ACC112 (cell line): ENCODE data around the gene TRIM9.

ENCODE experiments used
- H2AFZ ChIP-seq: fragments of 200-600 bp; sonication (generic); one replicate; pipeline ENCODE4 v1.6.0; 2017; ENCODE audit warnings: antibody characterized with exemption, low read length; ENCODE audit not compliant: unreplicated experiment
- H3K27ac ChIP-seq: fragments of 200-600 bp; sonication (generic); 2 replicates; pipeline ENCODE4 v1.5.1; 2014; ENCODE audit warnings: low read depth, mild to moderate bottlenecking, antibody characterized with exemption, low read length, moderate library complexity
- H3K27me3 ChIP-seq: fragments of 200-600 bp; sonication (generic); 2 replicates; pipeline ENCODE4 v1.6.1; 2014; ENCODE audit warnings: mild to moderate bottlenecking, antibody characterized with exemption, low read length, moderate library complexity, mixed read lengths; ENCODE audit not compliant: insufficient read depth
- H3K36me3 ChIP-seq: fragments of 200-600 bp; sonication (generic); 2 replicates; pipeline ENCODE4 v1.6.1; 2016; ENCODE audit warnings: mild to moderate bottlenecking, antibody characterized with exemption, low read length, moderate library complexity, mixed read lengths; ENCODE audit not compliant: insufficient read depth
- H3K4me1 ChIP-seq: fragments of 200-600 bp; sonication (generic); one replicate; pipeline ENCODE4 v1.6.1; 2016; ENCODE audit warnings: low read length, mixed read lengths; ENCODE audit not compliant: insufficient read depth, unreplicated experiment, control insufficient read depth
- H3K4me3 ChIP-seq: fragments of 200-600 bp; sonication (generic); 2 replicates; pipeline ENCODE4 v1.5.1; 2014; ENCODE audit warnings: mild to moderate bottlenecking, low read depth, low read length
- H3K79me2 ChIP-seq: fragments of 200-600 bp; sonication (generic); one replicate; pipeline ENCODE4 v1.6.0; 2016; ENCODE audit warnings: low read length; ENCODE audit not compliant: control insufficient read depth, unreplicated experiment, insufficient read depth

The TRIM9 gene

GRCh38 chr14:51118993-51119392 lies 24.1 kb upstream of the TRIM9 start:
- Histone ChIP-seq H3K36me3 (no peaks in the 10 kb centered on the region), H3K4me1 (peaks cover 23% of the 10 kb centered on the region), H3K4me3 (no peak overlapping the region), H2AFZ (no peak overlapping the region), H3K27ac (no peak overlapping the region), H3K79me2 (no peaks in the 10 kb centered on the region), H3K27me3 (no peaks in the 10 kb centered on the region)

DNA sequence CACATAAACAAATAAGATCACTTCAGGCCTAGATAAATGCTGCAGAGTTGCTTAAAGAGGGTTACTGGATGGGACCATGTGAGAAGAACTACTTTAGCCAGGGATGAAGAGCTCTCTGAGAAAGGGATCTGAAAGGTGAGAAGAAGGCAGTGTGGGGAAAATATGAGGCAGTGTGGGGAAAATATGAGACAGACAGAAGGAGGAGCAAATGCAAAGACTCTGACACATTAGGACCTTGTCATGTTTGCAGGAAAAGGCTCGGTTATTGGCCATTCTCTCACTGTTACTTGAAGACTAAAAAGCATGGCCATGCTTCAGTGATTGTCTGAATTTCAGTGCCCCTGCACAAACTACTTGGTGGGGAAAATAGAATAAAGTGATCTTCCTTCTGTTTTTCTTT lies 22.7 kb upstream of the TRIM9 start:
- Histone ChIP-seq H3K4me3 (no peak overlapping the region), H3K27me3 (no peaks in the 10 kb centered on the region), H3K36me3 (no peaks in the 10 kb centered on the region), H3K27ac (no peak overlapping the region), H2AFZ (no peak overlapping the region), H3K79me2 (no peaks in the 10 kb centered on the region), H3K4me1 (peaks cover 21% of the 10 kb centered on the region)

- Histone ChIP-seq H3K27me3 (no peaks in the 10 kb centered on the region), H3K4me3 (no peak overlapping the region), H3K36me3 (no peaks in the 10 kb centered on the region), H3K79me2 (no peaks in the 10 kb centered on the region), H3K4me1 (peaks cover 12% of the 10 kb centered on the region), H2AFZ (no peak overlapping the region), H3K27ac (no peak overlapping the region)
Measured at GRCh38 chr14:51116682-51117081, 21.8 kb upstream of the TRIM9 start.

GRCh38 chr14:51109651-51110050 lies 14.7 kb upstream of the TRIM9 start:
- H2AFZ ChIP-seq = no peak overlapping the region
- no peaks in the 10 kb centered on the region for H3K36me3 ChIP-seq
- no peaks in the 10 kb centered on the region for H3K4me1 ChIP-seq
- no peak overlapping the region for H3K27ac ChIP-seq
- peaks cover 7% of the 10 kb centered on the region; the same call in 1 of the 2 replicates for H3K27me3 ChIP-seq
- H3K79me2 ChIP-seq = no peaks in the 10 kb centered on the region
- no peak overlapping the region for H3K4me3 ChIP-seq

- peaks cover 11% of the 10 kb centered on the region; the same call in 1 of the 2 replicates for H3K27me3 ChIP-seq
- no peaks in the 10 kb centered on the region for H3K79me2 ChIP-seq
- H3K36me3 ChIP-seq = no peaks in the 10 kb centered on the region
- H3K4me3 ChIP-seq = no peak overlapping the region
- H2AFZ ChIP-seq = no peak overlapping the region
- H3K4me1 ChIP-seq = no peaks in the 10 kb centered on the region
- H3K27ac ChIP-seq = no peak overlapping the region
Measured at GRCh38 chr14:51107801-51108200, 12.9 kb upstream of the TRIM9 start.

DNA sequence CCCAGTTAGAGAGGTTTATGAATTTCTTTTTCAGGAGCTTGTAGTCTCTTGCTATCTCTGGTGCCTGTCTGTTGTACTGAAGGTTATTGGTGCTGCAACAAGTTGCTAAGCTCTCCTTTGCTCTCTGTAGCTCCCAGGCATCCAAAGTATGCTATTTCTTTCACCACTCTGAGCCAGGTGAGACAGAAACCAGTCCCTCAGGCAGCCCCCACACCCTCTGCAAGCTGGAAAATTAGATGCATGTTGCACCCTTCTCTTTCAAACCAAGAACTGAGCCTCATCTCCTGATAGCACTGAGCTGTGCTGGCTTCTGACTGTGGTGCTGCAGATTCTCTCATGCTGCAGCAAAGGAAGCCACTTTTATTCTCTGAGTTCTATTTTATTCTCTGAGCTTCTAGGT lies 9.6 kb upstream of the TRIM9 start:
- Histone ChIP-seq H3K79me2 (no peaks in the 10 kb centered on the region), H3K4me1 (no peaks in the 10 kb centered on the region), H3K36me3 (no peaks in the 10 kb centered on the region), H3K27ac (no peak overlapping the region), H3K27me3 (peaks cover 23% of the 10 kb centered on the region), H2AFZ (no peak overlapping the region), H3K4me3 (no peak overlapping the region)

DNA sequence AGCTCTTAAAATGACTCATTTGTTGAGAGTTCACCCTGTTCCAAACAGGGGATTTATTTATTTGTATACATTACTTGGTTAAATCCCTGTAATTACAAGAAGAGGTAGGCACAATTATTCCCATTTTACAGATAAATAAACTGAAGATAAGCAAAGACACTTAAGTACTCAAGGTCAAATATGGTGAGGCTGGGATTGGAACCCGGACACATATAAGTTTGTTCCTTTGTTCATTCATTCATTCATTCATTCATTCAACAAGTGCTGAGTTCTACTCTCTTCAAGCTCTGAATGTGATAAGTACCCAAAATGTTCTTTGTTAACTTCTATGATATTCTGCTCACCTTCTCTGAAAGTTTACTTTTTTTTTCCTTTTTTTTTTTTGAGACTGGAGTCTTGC lies 2.4 kb upstream of the TRIM9 start:
- Histone ChIP-seq H3K4me1 (peaks cover 15% of the 10 kb centered on the region), H3K36me3 (no peaks in the 10 kb centered on the region), H3K4me3 (no peak overlapping the region), H3K27me3 (peaks cover 24% of the 10 kb centered on the region), H3K79me2 (no peaks in the 10 kb centered on the region), H2AFZ (no peak overlapping the region), H3K27ac (no peak overlapping the region)

DNA sequence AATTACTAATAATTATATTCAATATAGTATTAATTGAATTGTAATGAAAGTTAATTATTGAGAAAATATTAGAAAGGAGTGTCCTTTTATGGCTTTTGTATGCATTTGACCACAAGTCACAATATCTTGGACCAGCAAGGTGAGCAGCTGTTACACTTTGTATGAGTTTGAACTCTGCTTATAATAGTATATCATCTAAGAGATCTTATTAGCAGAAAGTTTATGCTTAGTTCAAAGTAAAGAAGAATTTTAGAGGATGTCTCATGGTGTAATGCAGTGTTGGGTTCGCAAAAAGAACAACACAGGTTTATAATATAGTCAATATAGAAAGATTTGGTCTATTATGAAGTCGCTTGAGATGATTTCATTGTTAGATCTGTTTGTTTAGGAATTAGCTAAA lies 2.0 kb upstream of the TRIM9 start:
- Histone ChIP-seq H3K27ac (no peak overlapping the region), H3K4me1 (peaks cover 15% of the 10 kb centered on the region), H3K4me3 (no peak overlapping the region), H2AFZ (no peak overlapping the region), H3K27me3 (peaks cover 24% of the 10 kb centered on the region), H3K79me2 (no peaks in the 10 kb centered on the region), H3K36me3 (no peaks in the 10 kb centered on the region)

DNA sequence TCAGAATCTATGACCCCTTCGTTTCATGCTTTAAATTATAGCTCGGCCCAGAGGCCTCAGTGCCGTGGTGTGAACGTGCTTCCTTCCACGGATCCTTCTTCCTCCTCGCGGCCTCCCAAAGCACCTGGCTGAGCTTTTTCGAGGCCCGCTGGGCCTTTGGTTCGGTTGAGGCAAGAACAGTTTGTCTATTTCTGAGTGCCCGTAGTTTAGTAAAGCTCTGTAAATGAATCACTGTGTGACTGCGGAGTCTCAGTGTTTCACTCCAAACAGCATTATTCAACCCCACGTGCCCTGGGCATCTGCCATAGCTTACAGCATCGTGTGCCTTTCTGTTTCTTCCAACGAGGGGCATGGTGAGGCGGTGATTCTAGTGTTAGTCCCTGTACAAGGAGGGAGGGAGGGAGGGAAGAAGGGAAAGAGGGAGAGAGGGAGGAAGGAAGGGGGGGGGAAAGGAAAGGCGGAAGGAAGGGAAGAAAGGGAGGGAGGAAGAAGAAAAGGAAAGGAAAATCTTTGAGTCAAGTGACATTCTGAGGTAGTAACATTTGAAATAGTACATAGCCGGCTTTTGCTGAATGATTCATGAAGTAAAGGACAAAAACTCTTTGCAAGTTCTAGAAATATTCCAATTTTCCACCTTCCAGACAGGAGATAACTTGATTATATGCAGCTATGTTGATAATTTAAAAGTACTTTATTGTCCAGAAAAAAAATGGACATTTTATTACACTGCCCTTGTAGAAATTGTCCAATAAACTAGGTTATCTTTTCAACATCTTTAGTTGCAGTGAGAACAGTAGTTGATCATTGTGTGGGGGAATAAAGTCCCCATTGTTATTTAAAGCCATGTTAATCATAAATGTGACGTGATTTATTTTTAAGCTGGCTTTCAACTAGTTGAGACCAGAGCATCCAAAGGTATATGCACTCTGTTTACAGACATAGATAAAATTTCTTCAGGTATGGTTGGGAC lies 1.2 kb upstream of the TRIM9 start:
- peaks cover 21% of the 10 kb centered on the region for H3K27me3 ChIP-seq
- peak overlapping the region; percentile 98 for H2AFZ ChIP-seq
- H3K79me2 ChIP-seq = no peaks in the 10 kb centered on the region
- peaks cover 15% of the 10 kb centered on the region for H3K4me1 ChIP-seq
- H3K4me3 ChIP-seq = peak overlapping the region; percentile 81
- no peaks in the 10 kb centered on the region for H3K36me3 ChIP-seq
- H3K27ac ChIP-seq = peak overlapping the region; percentile 86

GRCh38 chr14:51094282-51094821 lies 553 bp downstream of the TRIM9 start:
- Histone ChIP-seq H3K4me1 (peaks cover 15% of the 10 kb centered on the region), H2AFZ (no peak overlapping the region), H3K27me3 (peaks cover 14% of the 10 kb centered on the region; the same call in 1 of the 2 replicates), H3K36me3 (no peaks in the 10 kb centered on the region), H3K79me2 (no peaks in the 10 kb centered on the region), H3K4me3 (peak overlapping the region; percentile 81), H3K27ac (no peak overlapping the region)
